K562 (cell line): Measurements from ENCODE around the gene FAM114A1. TPM values are rescaled to one million over a fixed set of nuclear protein-coding genes. Genes with fewer than 3 reads are reported as not detected.

ENCODE experiments used
- ATAC-seq: fragments of 200-7000 bp; cut with Tn5 transposase; 3 replicates; pipeline ENCODE4 v1.9.1; 2020; ENCODE audit warnings: moderate library complexity
- BruUV-seq: library from RNA; stranded (reverse); fragments of 400-500 nt; replicated peaks from 2 replicates; lab custom pipeline; 2021; lab: Mats Ljungman, UMichigan
- CTCF ChIA-PET: fragments of 300-600 bp; formaldehyde crosslinking; extraction: SDS; loops from one replicate; lab custom pipeline; 2021; ENCODE audit warnings: low intra/inter-chr PET ratio; lab: Yijun Ruan, JAX
- POLR2A ChIA-PET: fragments of 300-600, 350-650 bp; sonication (Branson Sonifier 250); formaldehyde crosslinking; extraction: SDS; loops from one replicate; lab custom pipeline; 2021; ENCODE audit warnings: antibody characterized with exemption, inconsistent platforms; lab: Yijun Ruan, JAX
- DNase-seq, 4 experiments: peaks; one replicate each; pipeline versions ENCODE4 v3.0.0 to v3.0.0-alpha.2; 2011 to 2018; ENCODE audit warnings: low spot score in 3 of 4, mixed read lengths in 3 of 4; ENCODE audit errors: extremely low read depth in 1 of 4
- FAIRE-seq: peaks from 2 replicates; lab custom pipeline; 2011; peaks lifted over from hg19 to GRCh38; lab: Jason Lieb, UNC
- H2AFZ ChIP-seq: 2 replicates; pipeline ENCODE4 v1.6.0; 2011; ENCODE audit warnings: low read depth, low read length, control low read depth, inconsistent platforms
- H3K27ac ChIP-seq: fragments of 200-600 bp; 3 replicates; pipeline ENCODE4 v1.8.0; 2011; ENCODE audit warnings: low read depth, mild to moderate bottlenecking, control low read depth, inconsistent platforms, low read length, moderate library complexity, mixed read lengths; ENCODE audit errors: extremely low read depth
- H3K27me3 ChIP-seq, 2 experiments: fragments of 300-600 bp in 1 of 2; 2 replicates in 1 of 2; 3 replicates in 1 of 2; pipeline versions ENCODE4 v1.6.0 to v1.8.0; 2011; ENCODE audit warnings: inconsistent platforms in 2 of 2, low read length in 2 of 2, mild to moderate bottlenecking in 1 of 2, mixed read lengths in 1 of 2, moderate library complexity in 1 of 2; ENCODE audit not compliant: control insufficient read depth in 2 of 2, insufficient read depth in 2 of 2
- H3K36me3 ChIP-seq: fragments of 300-600 bp; 3 replicates; pipeline ENCODE4 v1.8.0; 2011; ENCODE audit warnings: mild to moderate bottlenecking, low read length, inconsistent platforms; ENCODE audit not compliant: control insufficient read depth, insufficient read depth
- H3K4me1 ChIP-seq, 2 experiments: fragments of 200-600 bp in 1 of 2; replicated peaks in 1 of 2; 2 replicates in 1 of 2; 3 replicates in 1 of 2; pipeline versions ENCODE4 v1.5.1 to v1.8.0; 2011; ENCODE audit warnings: inconsistent platforms in 2 of 2, low read length in 2 of 2, mild to moderate bottlenecking in 1 of 2, mixed read lengths in 1 of 2, moderate library complexity in 1 of 2; ENCODE audit not compliant: control insufficient read depth in 2 of 2, insufficient read depth in 2 of 2
- H3K4me2 ChIP-seq: 2 replicates; pipeline ENCODE4 v1.6.1; 2011; ENCODE audit warnings: low read length, control low read depth, inconsistent platforms, mixed read lengths; ENCODE audit not compliant: insufficient read depth
- H3K4me3 ChIP-seq: fragments of 200-600 bp; sonication (generic), shearing (Covaris generic); 2 replicates; pipeline ENCODE4 v1.5.1; 2016; ENCODE audit warnings: control low read depth, inconsistent platforms
- H3K79me2 ChIP-seq: fragments of 200-600 bp; 3 replicates; pipeline ENCODE4 v1.8.0; 2011; ENCODE audit warnings: low read length, inconsistent platforms; ENCODE audit not compliant: control insufficient read depth, insufficient read depth
- H3K9ac ChIP-seq, 2 experiments: 2 replicates each; pipeline versions ENCODE4 v1.6.0 to v1.6.1; 2011; ENCODE audit warnings: low read depth in 2 of 2, low read length in 2 of 2, control low read depth in 1 of 2, inconsistent platforms in 1 of 2, mild to moderate bottlenecking in 1 of 2, mixed read lengths in 1 of 2; ENCODE audit not compliant: insufficient read depth in 1 of 2
- H3K9me1 ChIP-seq: one replicate; pipeline ENCODE4 v1.6.0; 2011; ENCODE audit warnings: inconsistent platforms, mild to moderate bottlenecking, low read length, moderate library complexity; ENCODE audit not compliant: control insufficient read depth, insufficient read depth
- H3K9me3 ChIP-seq: replicated peaks from 2 replicates; pipeline ENCODE4 v1.5.1; 2011; ENCODE audit warnings: low read depth, low read length, inconsistent platforms; ENCODE audit not compliant: control insufficient read depth, insufficient read depth
- H4K20me1 ChIP-seq: replicated peaks from 2 replicates; pipeline ENCODE4 v1.6.1; 2011; ENCODE audit warnings: low read length, inconsistent platforms, mixed read lengths; ENCODE audit not compliant: control insufficient read depth, insufficient read depth
- BCLAF1 ChIP-seq, 2 experiments: fragments of 450-650 bp in 1 of 2; IDR thresholded peaks; 2 replicates each; pipeline ENCODE4 v1.6.1; 2011 to 2017; ENCODE audit warnings: low read depth in 2 of 2, antibody characterized with exemption in 1 of 2, borderline replicate concordance in 1 of 2, low read length in 1 of 2, mild to moderate bottlenecking in 1 of 2, mixed read lengths in 1 of 2; ENCODE audit not compliant: control insufficient read depth in 1 of 2
- PBX2 ChIP-seq, 2 experiments: IDR thresholded peaks in 1 of 2; conservative IDR thresholded peaks in 1 of 2; 2 replicates each; pipeline ENCODE4 v1.6.1; 2016; ENCODE audit warnings: low read depth in 2 of 2, mild to moderate bottlenecking in 1 of 2, missing compliant biosample characterization in 1 of 2, missing genetic modification characterization in 1 of 2, moderate library complexity in 1 of 2
- TOE1 ChIP-seq, 2 experiments: fragments of 450-650 bp in 1 of 2; sonication (generic) in 1 of 2; formaldehyde crosslinking in 1 of 2; IDR thresholded peaks; 2 replicates each; pipeline versions ENCODE4 v1.7.1 to v1.8.0; 2016 to 2022; ENCODE audit warnings: borderline replicate concordance in 2 of 2, mild to moderate bottlenecking in 2 of 2, antibody characterized with exemption in 1 of 2, inconsistent platforms in 1 of 2, low read depth in 1 of 2, missing genetic modification reagents in 1 of 2, moderate library complexity in 1 of 2
- WGBS: fragments of 100-300 bp; shearing (Covaris generic); methylation state at CpG from one replicate; pipeline ENCODE4 v1.1.6; 2016; ENCODE audit warnings: low coverage, mixed read lengths; ENCODE audit not compliant: insufficient coverage; ENCODE audit errors: missing lambda C conversion rate; 5-methylcytosine and 5-hydroxymethylcytosine counted together
- in situ Hi-C: fragments of 300-500 bp; cut with MboI; formaldehyde crosslinking; loops from 4 replicates; pipeline ENCODE4 v1.15.0; 2018; ENCODE audit warnings: inconsistent platforms, mixed read lengths
- intact Hi-C: fragments of 100-400 bp; cut with micrococcal nuclease; formaldehyde crosslinking; loops from 2 replicates; pipeline ENCODE4 v1.14.2; 2022
- polyA plus RNA-seq, 8 experiments: library from polyadenylated mRNA; depleted of rRNA in 4 of 8; stranded (reverse) in 5 of 8; unstranded in 3 of 8; fragments of >200 nt; fragmentation: Nextera tagmentation in 2 of 8; fragmentation: Illumina TruSeq in 1 of 8; extraction: Ambion mirVana in 2 of 8; extraction: Trizol in 1 of 8; gene quantifications; 2 replicates each; pipeline versions ENCODE4 v1.2.1 to v1.2.3, GENCODE V29; 2011 to 2014; ENCODE audit warnings: inconsistent platforms in 1 of 8, missing spikeins in 1 of 8
- total RNA-seq, 7 experiments: library from RNA; depleted of rRNA in 6 of 7; stranded (reverse); fragments of >200 nt in 6 of 7; fragmentation: Illumina TruSeq in 2 of 7; extraction: Trizol in 2 of 7; gene quantifications; 2 replicates each; pipeline versions ENCODE4 v1.2.1 to v1.2.3, GENCODE V29; 2011 to 2021; ENCODE audit warnings: low replicate concordance in 1 of 7

Gene FAM114A1
- total and polyA plus RNA-seq, 9 of the 15 experiments (the other 6 are each of a cell fraction or from before 2014, with no cell fraction given), result 1.8 to 12.0 (median 4.3) TPM

- TF ChIP-seq PBX2 (CRISPR knock-in tag; IDR thresholded peaks at IDR 0.05; ENCODE audit: low read depth) (no peak), PBX2 (tag; conservative IDR thresholded peaks at IDR 0.05; ENCODE audit: low read depth) (no peak), TOE1 (IDR thresholded peaks at IDR 0.05; ENCODE audit: borderline replicate concordance) (no peak), TOE1 (CRISPR knock-in tag; IDR thresholded peaks at IDR 0.05; ENCODE audit: borderline replicate concordance, low read depth) (no peak)
Measured at GRCh38 chr4:38989487-38989886, 121.9 kb downstream of the FAM114A1 start (continued).

- in situ Hi-C loops, result no loop called here
- no peaks in the 10 kb centered on the region for H3K9me3 ChIP-seq
- intact Hi-C loops, result no loop called here
- no peaks in the 10 kb centered on the region for H3K9me1 ChIP-seq
- H3K4me1 ChIP-seq, result no peaks in the 10 kb centered on the region
- BruUV-seq, result no TSS peak
- no peak for TF ChIP-seq BCLAF1 (IDR thresholded peaks at IDR 0.05; ENCODE audit: borderline replicate concordance in 1 of 2, control insufficient read depth in 1 of 2, low read depth in 2 of 2, low read length in 1 of 2)
- TF ChIP-seq, all 486 proteins: peak for 0
- 74% methylated on average over 5 of the region's 5 CpGs for WGBS
- Histone ChIP-seq H3K4me3 (no peak overlapping the region), H3K36me3 (peaks cover 3% of the 10 kb centered on the region; the same call in 1 of the 3 replicates), H3K27me3 (no peaks in the 10 kb centered on the region), H4K20me1 (no peaks in the 10 kb centered on the region), H2AFZ (no peak overlapping the region), H3K27ac (no peak overlapping the region), H3K9ac (no peak overlapping the region), H3K4me2 (no peak overlapping the region), H3K79me2 (no peaks in the 10 kb centered on the region)
- no peak for DNase-seq
- no peak for FAIRE-seq
- no peak for ATAC-seq
- ChIA-PET CTCF (no interaction called here), POLR2A (interaction anchor here (0.6 kb wide), 1 partner anchor 373 kb away, joined by 4 read pairs; no protein-coding TSS in a partner anchor)
Measured at GRCh38 chr4:38990241-38990640, 122.6 kb downstream of the FAM114A1 start.
